Astrocyte (in vitro differentiated cells and primary cell): Measurements from ENCODE around the gene OR3A3. TPM values are rescaled to one million over a fixed set of nuclear protein-coding genes. Genes with fewer than 3 reads are reported as not detected.
"Not testable (repeated sequence)": the region's sequence is repeated elsewhere in the genome, so short reads cannot be mapped to it uniquely, and the experiment has no call there.

Experiments used
- DNase-seq: peaks from one replicate; pipeline ENCODE4 v3.0.0-alpha.2; 2010; ENCODE audit warnings: low read depth
- FAIRE-seq: peaks from 2 replicates; lab custom pipeline; 2011; peaks lifted over from hg19 to GRCh38; lab: Jason Lieb, UNC
- H2AFZ ChIP-seq: 2 replicates; pipeline ENCODE4 v1.6.0; 2012; ENCODE audit warnings: low read depth, low read length, inconsistent platforms
- H3K27ac ChIP-seq: 2 replicates; pipeline ENCODE4 v1.5.1; 2011; ENCODE audit warnings: low read depth, low read length, inconsistent platforms
- H3K27me3 ChIP-seq: 2 replicates; pipeline ENCODE4 v1.6.0; 2011; ENCODE audit warnings: low read length, inconsistent platforms; ENCODE audit not compliant: insufficient read depth
- H3K36me3 ChIP-seq: 2 replicates; pipeline ENCODE4 v1.5.1; 2011; ENCODE audit warnings: low read length, inconsistent platforms; ENCODE audit not compliant: insufficient read depth
- H3K4me1 ChIP-seq: 2 replicates; pipeline ENCODE4 v1.5.1; 2011; ENCODE audit warnings: low read length, inconsistent platforms; ENCODE audit not compliant: insufficient read depth
- H3K4me2 ChIP-seq: 2 replicates; pipeline ENCODE4 v1.6.0; 2012; ENCODE audit warnings: low read length, inconsistent platforms
- H3K4me3 ChIP-seq: 2 replicates; pipeline ENCODE4 v1.5.1; 2011; ENCODE audit warnings: low read depth, mild to moderate bottlenecking, low read length, inconsistent platforms; ENCODE audit not compliant: insufficient read depth
- H3K79me2 ChIP-seq: 2 replicates; pipeline ENCODE4 v1.6.0; 2012; ENCODE audit warnings: mild to moderate bottlenecking, low read length, inconsistent platforms; ENCODE audit not compliant: insufficient read depth
- H3K9ac ChIP-seq: 2 replicates; pipeline ENCODE4 v1.6.0; 2012; ENCODE audit warnings: mild to moderate bottlenecking, low read length, inconsistent platforms
- H3K9me3 ChIP-seq: 2 replicates; pipeline ENCODE4 v1.5.1; 2012; ENCODE audit warnings: low read depth, mild to moderate bottlenecking, low read length, inconsistent platforms; ENCODE audit not compliant: insufficient read depth
- H4K20me1 ChIP-seq: 2 replicates; pipeline ENCODE4 v1.6.0; 2012; ENCODE audit warnings: low read length, inconsistent platforms; ENCODE audit not compliant: insufficient read depth
- H3K27ac Mint-ChIP-seq: one replicate; pipeline ENCODE4 v1.8.0; 2021; ENCODE audit warnings: mild to moderate bottlenecking, mixed read lengths; ENCODE audit not compliant: unreplicated experiment
- H3K27me3 Mint-ChIP-seq: one replicate; pipeline ENCODE4 v1.8.0; 2021; ENCODE audit warnings: low read depth, mixed read lengths; ENCODE audit not compliant: unreplicated experiment
- H3K36me3 Mint-ChIP-seq: one replicate; pipeline ENCODE4 v1.8.0; 2021; ENCODE audit warnings: low read depth, mixed read lengths; ENCODE audit not compliant: unreplicated experiment
- H3K4me1 Mint-ChIP-seq: one replicate; pipeline ENCODE4 v1.8.0; 2021; ENCODE audit warnings: low read depth, mixed read lengths; ENCODE audit not compliant: unreplicated experiment
- H3K4me3 Mint-ChIP-seq: one replicate; pipeline ENCODE4 v1.8.0; 2021; ENCODE audit warnings: mild to moderate bottlenecking, moderate library complexity, mixed read lengths; ENCODE audit not compliant: unreplicated experiment
- H3K9me3 Mint-ChIP-seq: one replicate; pipeline ENCODE4 v1.8.0; 2021; ENCODE audit warnings: mild to moderate bottlenecking, mixed read lengths; ENCODE audit not compliant: unreplicated experiment
- CTCF ChIP-seq: IDR thresholded peaks from 2 replicates; pipeline ENCODE4 v1.5.1; 2011; ENCODE audit warnings: low read depth, mild to moderate bottlenecking, inconsistent platforms, low read length, moderate library complexity; ENCODE audit not compliant: insufficient read depth
- EZH2 ChIP-seq: IDR thresholded peaks from 2 replicates; pipeline ENCODE4 v1.6.1; 2012; ENCODE audit warnings: mild to moderate bottlenecking, low read length, inconsistent platforms; ENCODE audit not compliant: insufficient read depth
- total RNA-seq: library from RNA; stranded (reverse); gene quantifications from 2 replicates; pipeline ENCODE4 v1.2.1, GENCODE V29; 2021

The OR3A3 gene
- total RNA-seq, 1 donor from 2014 or later = not detected

GRCh38 chr17:3398310-3398709 lies 12.9 kb upstream of the OR3A3 start, which contains the start of gene OR1E1:
TSS of gene OR1E1 (minus strand) at chr17:3398410. CDS start at chr17:3398410, 0 bp downstream.
- Histone ChIP-seq H3K79me2 (no peaks in the 10 kb centered on the region), H3K36me3 (no peaks in the 10 kb centered on the region), H3K9ac (no peak within 1 kb of the TSS), H3K9me3 (peaks cover under 1% of the 10 kb centered on the region), H2AFZ (no peak within 1 kb of the TSS), H3K4me3 (no peak within 1 kb of the TSS), H3K27ac (no peak within 1 kb of the TSS), H4K20me1 (no peaks in the 10 kb centered on the region), H3K27me3 (no peaks in the 10 kb centered on the region), H3K4me1 (no peaks in the 10 kb centered on the region), H3K4me2 (no peak within 1 kb of the TSS)
- FAIRE-seq (no peak), DNase-seq (no peak)
- H3K9me3 Mint-ChIP-seq = no peaks in the 10 kb centered on the region
- TF ChIP-seq CTCF (no peak), EZH2 (no peak)
- H3K27me3 Mint-ChIP-seq = peaks cover 8% of the 10 kb centered on the region
- no peaks in the 10 kb centered on the region for H3K36me3 Mint-ChIP-seq
- H3K4me3 Mint-ChIP-seq = no peak within 1 kb of the TSS
- no peak within 1 kb of the TSS for H3K27ac Mint-ChIP-seq
- no peaks in the 10 kb centered on the region for H3K4me1 Mint-ChIP-seq

- Histone ChIP-seq H2AFZ (no peak overlapping the region), H3K4me3 (no peak overlapping the region), H3K9me3 (peaks cover 3% of the 10 kb centered on the region), H3K27me3 (no peaks in the 10 kb centered on the region), H3K9ac (no peak overlapping the region), H3K4me2 (no peak overlapping the region), H3K79me2 (no peaks in the 10 kb centered on the region), H3K36me3 (no peaks in the 10 kb centered on the region), H3K27ac (no peak overlapping the region), H3K4me1 (no peaks in the 10 kb centered on the region), H4K20me1 (no peaks in the 10 kb centered on the region)
- H3K4me1 Mint-ChIP-seq = no peaks in the 10 kb centered on the region
- H3K27ac Mint-ChIP-seq = no peak overlapping the region
- DNase-seq (no peak), FAIRE-seq (no peak)
- peaks cover 8% of the 10 kb centered on the region for H3K27me3 Mint-ChIP-seq
- no peak for TF ChIP-seq CTCF
- no peak for TF ChIP-seq EZH2
- H3K4me3 Mint-ChIP-seq = no peak overlapping the region
- H3K9me3 Mint-ChIP-seq = peaks cover 2% of the 10 kb centered on the region
- H3K36me3 Mint-ChIP-seq = no peaks in the 10 kb centered on the region
These were observed 11.1 kb upstream of the OR3A3 start for GRCh38 chr17:3400055-3400454.

- H3K27me3 ChIP-seq = no peaks in the 10 kb centered on the region
- Mint-ChIP-seq H3K4me1 (no peaks in the 10 kb centered on the region), H3K9me3 (peaks cover 2% of the 10 kb centered on the region), H3K27me3 (peaks cover 11% of the 10 kb centered on the region), H3K36me3 (no peaks in the 10 kb centered on the region), H3K27ac (no peak overlapping the region), H3K4me3 (no peak overlapping the region)
- H3K4me2 ChIP-seq = no peak overlapping the region
- DNase-seq = no peak
- no peak overlapping the region for H3K27ac ChIP-seq
- H3K36me3 ChIP-seq = no peaks in the 10 kb centered on the region
- H3K4me1 ChIP-seq = no peaks in the 10 kb centered on the region
- no peak overlapping the region for H2AFZ ChIP-seq
- no peak overlapping the region for H3K4me3 ChIP-seq
- H3K9ac ChIP-seq = no peak overlapping the region
- no peak for TF ChIP-seq EZH2
- TF ChIP-seq CTCF = no peak
- H3K79me2 ChIP-seq = no peaks in the 10 kb centered on the region
- FAIRE-seq = no peak
- H3K9me3 ChIP-seq = peaks cover 3% of the 10 kb centered on the region
- H4K20me1 ChIP-seq = no peaks in the 10 kb centered on the region
These were observed 9.4 kb upstream of the OR3A3 start for GRCh38 chr17:3401786-3402185.

- H3K9me3 Mint-ChIP-seq, H3K4me1 ChIP-seq, H4K20me1 ChIP-seq, DNase-seq, H3K4me3 ChIP-seq, H3K9me3 ChIP-seq, FAIRE-seq, H3K27me3 ChIP-seq, H3K79me2 ChIP-seq, H2AFZ ChIP-seq, H3K36me3 Mint-ChIP-seq, H3K27ac Mint-ChIP-seq, H3K9ac ChIP-seq, H3K4me2 ChIP-seq, H3K27ac ChIP-seq, H3K4me3 Mint-ChIP-seq, H3K36me3 ChIP-seq, H3K4me1 Mint-ChIP-seq: not testable (repeated sequence)
- H3K27me3 Mint-ChIP-seq = peaks cover 11% of the 10 kb centered on the region
These were observed 7.3 kb upstream of the OR3A3 start for GRCh38 chr17:3403856-3404255.
